ENCODE measurements around the gene CHRNG. TPM values are rescaled to one million over a fixed set of nuclear protein-coding genes. Genes with fewer than 3 reads are reported as not detected.

CHRNG gene
- total RNA-seq, 2 donors from 2014 or later: not detected

DNA sequence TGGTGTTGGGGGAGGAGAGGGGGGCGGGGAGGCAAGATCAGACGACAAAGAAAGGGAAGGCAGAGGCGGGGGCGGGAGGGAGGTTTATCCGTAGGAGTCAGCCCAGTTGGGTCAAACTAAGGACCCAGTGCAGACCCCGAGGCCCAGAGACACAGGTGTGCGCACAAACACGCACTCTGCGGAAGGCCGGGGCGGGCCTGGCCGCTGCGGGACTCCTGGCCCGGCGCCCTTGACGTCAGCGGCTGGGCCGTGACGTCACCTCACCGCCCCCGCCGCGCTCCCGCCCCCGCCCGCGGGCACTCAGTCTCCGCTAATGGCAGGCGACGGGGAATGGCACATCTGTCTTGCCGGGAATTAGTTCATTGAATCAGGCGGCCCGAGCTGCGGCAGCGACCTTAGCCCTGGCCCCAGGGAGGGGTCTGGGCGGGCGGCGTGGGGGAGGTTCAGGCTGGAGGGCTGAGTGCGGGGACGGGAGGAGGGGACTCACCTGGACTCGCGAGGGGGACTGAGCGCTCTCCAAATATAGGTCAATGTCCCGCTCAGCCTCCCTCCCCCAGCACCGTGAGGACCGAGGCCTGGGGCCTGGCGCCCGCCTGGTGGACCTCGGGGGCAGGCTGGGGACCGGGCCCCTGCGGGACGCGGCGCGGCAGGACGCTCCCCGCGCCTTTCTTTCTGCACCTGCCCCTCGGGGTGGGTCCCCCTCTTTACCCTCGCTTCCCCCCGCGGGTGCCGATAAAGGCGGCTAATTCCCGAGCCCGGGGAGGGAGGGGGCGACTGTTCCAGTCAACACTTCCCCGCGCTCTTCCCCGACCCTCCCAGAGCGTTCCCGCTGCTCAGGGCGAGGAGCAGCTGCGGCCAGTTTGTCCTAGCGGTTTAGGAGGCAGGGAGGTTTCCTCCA lies 36.3 kb upstream of the CHRNG start:
- intact Hi-C loops (cut with DNase I): no loop called here
- no peak for DNase-seq (ENCODE audit: low spot score)

GRCh38 chr2:232503809-232504323 lies 35.6 kb upstream of the CHRNG start:
- no peak for DNase-seq (ENCODE audit: low spot score)
- intact Hi-C loops (cut with DNase I): no loop called here

GRCh38 chr2:232504438-232504837 lies 35.1 kb upstream of the CHRNG start:
- no peak for DNase-seq (ENCODE audit: low spot score)
- intact Hi-C loops (cut with DNase I): no loop called here

DNA sequence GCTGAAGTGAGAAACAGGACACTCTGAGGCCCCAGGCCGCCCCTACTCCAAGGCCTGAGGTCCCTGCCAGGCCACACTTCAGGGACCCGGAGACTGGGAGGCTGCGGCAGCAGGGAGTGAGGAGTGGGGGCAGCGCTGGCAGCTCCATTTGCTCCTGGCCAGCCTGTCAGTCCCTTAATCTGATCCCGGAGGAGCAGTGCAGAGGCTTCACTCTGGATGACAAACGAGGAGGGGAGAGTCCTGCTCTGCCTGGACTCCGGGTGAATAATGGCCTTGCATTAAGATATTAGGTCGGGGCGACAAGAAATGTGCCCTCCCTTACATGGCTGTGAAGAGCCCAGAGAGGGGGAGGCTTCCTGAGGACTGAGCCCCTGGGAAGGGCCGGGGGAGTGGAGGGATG lies 33.6 kb upstream of the CHRNG start:
- DNase-seq (ENCODE audit: low spot score): no peak
- intact Hi-C loops (cut with DNase I): no loop called here

DNA sequence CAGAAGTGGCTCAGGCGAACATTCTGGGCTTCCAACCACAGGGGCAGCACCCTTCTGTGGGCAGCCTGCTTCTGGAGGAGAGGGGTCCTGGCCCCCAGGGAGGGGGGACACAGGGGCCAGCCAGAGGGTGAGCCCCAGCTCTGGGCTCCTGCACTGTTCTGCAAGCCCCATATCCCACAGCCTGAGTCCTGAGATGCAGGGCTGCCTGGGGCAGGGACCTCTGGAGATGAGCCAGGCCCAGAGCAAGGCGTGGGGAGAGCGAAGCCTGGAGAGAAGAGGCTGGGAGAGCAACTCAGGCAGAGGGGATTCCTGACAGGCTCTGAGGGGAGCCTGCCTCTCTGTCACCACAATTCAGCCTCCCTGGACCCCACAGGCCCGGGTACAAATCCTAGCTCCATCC lies 32.8 kb upstream of the CHRNG start:
- DNase-seq (ENCODE audit: low spot score): no peak
- intact Hi-C loops (cut with DNase I): no loop called here

DNA sequence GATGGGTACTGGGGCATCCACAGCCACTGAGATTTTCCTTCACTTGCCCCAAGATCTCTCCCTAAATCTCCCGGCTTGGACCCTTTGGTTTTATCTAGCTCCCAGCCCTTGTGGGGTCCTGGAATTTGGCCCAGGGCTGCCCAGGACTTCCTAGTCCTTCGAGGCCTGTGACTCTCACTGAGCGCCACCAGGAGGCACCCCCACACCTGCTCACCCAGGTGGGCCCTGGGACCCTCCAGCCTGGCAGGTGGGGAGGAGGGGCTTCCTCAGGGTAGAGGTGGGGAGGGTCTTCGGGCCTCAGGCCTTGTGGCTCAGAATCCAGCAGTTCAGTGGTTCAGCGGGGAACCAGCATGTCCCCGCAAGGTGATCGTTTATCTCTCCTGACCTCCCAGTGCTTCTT lies 31.2 kb upstream of the CHRNG start:
- no peak for DNase-seq (ENCODE audit: low spot score)
- intact Hi-C loops (cut with DNase I): no loop called here

DNA sequence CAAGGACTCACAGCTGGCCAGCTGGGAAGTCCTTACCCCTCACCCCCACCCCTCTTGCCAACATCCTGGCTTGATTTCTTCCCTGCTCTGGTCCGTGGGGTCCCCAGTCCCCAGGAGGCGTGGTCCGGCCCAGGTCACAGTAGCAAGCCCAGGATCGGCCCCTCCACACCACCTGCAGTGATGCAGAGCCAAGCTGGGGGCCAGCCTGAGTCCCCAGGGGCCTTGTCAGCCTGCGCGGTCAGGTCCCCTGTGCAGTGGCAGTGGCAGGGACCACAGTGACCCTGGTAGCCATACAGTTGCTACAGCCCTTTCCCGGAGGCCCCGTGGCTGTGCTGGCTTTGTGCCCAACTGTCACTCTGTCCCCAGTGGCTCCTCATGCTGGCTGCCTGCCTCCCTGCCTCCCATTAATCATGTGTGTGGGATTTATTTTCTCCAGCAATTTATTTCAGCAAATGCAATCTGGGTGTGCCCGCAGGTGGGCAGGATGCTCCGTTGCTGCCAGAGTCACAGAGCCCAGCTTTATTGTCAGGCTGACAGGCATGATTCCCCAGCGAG lies 28.1 kb upstream of the CHRNG start:
- intact Hi-C loops (cut with DNase I): no loop called here
- no peak for DNase-seq (ENCODE audit: low spot score)

GRCh38 chr2:232512602-232513001 lies 26.9 kb upstream of the CHRNG start:
- intact Hi-C loops (cut with DNase I): no loop called here
- no peak for DNase-seq (ENCODE audit: low spot score)

GRCh38 chr2:232513353-232513752 lies 26.1 kb upstream of the CHRNG start:
- DNase-seq (ENCODE audit: low spot score): no peak
- intact Hi-C loops (cut with DNase I): no loop called here

GRCh38 chr2:232515639-232516038 lies 23.9 kb upstream of the CHRNG start:
- intact Hi-C loops (cut with DNase I): no loop called here
- DNase-seq (ENCODE audit: low spot score): no peak

DNA sequence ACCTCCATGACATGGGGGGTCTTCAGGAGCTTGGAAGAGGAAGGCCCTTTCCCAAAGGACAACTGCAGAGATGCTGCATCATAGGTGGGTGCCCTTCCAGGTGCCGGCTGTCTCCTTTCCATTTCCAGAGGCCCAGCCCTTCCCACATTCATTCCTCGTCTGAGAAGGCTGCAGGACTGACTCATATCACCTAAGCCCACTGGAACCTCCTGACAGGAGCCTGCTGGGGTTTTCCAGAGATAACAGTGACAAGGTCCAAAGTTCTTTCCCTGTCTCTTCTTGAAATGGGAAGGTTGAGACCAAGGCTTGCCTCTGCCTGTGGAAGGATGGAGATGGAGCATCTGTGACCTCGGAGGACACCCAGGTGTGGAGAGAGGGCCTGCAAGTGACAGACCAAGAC lies 22.9 kb upstream of the CHRNG start:
- intact Hi-C loops (cut with DNase I): no loop called here
- DNase-seq (ENCODE audit: low spot score): no peak

DNA sequence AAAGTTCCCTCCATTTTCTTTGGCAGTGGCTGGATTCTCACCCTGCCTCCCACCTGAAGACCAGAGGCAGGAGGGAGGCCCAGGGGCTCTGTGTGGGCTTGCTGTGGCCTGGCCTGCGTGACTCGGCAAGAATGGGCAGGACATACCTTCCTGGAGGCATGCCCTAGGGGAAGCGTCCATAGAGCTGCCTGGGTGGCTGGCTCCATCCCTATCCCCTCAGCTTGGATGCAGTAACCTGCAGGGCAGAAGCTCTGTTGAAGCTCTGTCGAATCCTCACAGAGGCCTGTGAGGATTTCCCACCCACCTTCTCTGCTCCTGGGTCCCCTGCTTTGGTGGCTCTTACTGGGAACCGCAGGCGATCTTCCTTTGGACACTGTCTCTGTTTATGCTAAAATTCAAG lies 20.6 kb upstream of the CHRNG start:
- DNase-seq (ENCODE audit: low spot score): no peak
- intact Hi-C loops (cut with DNase I): no loop called here

DNA sequence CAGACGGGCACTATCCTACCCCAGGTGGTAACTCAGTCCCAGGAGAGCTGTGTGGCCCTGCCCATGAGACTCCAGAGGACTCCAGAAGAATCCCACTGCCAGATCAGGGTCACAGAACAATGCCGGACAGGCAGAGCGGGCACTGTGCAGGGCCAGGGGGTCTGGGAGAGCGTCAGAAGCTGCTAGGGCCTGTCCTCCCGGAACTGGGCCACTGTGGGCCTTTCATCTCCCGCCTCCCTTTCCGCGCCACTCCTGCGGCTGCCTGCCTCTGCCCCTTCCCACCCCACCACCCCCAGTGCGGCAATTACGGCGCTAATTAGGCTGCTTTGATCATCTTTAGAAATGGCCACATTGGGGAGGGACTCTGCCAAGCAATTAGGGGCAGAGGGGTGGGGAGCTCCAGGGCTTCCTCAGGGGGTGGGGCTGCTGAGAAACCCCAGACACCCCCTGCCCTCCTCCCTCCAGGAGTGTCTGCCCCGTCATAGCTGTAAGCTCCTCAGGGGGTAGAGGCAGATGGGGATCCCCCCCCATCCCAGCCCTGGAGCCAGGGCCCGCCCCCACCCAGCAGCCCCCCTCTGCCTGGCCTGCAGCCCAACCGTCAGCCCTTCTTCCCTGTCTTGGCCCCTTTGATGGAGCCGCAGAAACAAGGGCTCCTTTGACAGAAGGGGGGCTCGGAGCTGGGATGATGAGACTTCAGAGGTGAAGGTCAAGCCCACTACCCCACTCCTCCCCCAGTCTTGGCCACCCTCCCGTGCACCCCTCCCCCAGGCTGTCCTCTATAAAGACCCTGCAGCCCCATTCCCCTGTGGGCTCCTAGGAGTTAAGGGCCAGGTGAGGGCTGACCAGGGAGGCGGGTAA lies 19.7 kb upstream of the CHRNG start, which contains the start of gene PRSS56:
Gene PRSS56, plus strand, starts transcription at position 808 of the 858 bp plus-strand sequence. CDS start 211 bp downstream, outside the sequence.
- no peak for DNase-seq (ENCODE audit: low spot score)
- intact Hi-C loops (cut with DNase I): loop anchor here in 1 of 2 donors (10.0 kb wide), 2 partner anchors 75 to 605 kb away; no protein-coding TSS in a partner anchor

- intact Hi-C loops (cut with DNase I): loop anchor here in 1 of 2 donors (10.0 kb wide), 2 partner anchors 76 to 606 kb away; no protein-coding TSS in a partner anchor
- no peak for DNase-seq (ENCODE audit: low spot score)
Observed at GRCh38 chr2:232520489-232520888, 19.0 kb upstream of the CHRNG start.

DNA sequence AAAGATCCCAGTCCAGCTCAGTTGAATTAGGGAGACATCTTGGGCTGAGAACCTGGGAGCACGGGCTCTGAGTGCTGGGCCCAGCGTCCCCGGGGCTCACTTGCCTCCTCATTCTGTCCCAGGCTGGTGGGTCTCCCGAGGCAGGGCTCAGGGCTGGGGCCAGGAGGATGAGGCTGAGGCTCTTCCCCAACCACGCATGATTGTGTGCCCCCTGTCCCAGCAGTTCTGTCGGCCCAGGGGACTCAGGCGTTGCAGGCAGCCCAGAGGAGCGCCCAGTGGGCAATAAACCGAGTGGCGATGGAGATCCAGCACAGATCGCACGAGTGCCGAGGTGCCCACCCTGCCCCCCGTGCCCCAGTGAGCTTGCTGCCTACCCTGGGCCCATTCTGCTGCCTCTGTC lies 18.4 kb upstream of the CHRNG start:
- DNase-seq (ENCODE audit: low spot score): no peak
- intact Hi-C loops (cut with DNase I): loop anchor here in 1 of 2 donors (10.0 kb wide), 2 partner anchors 76 to 606 kb away; no protein-coding TSS in a partner anchor

- no peak for DNase-seq (ENCODE audit: low spot score)
Observed at GRCh38 chr2:232521959-232522622, 17.4 kb upstream of the CHRNG start.

GRCh38 chr2:232522623-232523401 lies 16.7 kb upstream of the CHRNG start:
- intact Hi-C loops (cut with DNase I): loop anchor here in 1 of 2 donors (10.0 kb wide), 2 partner anchors 78 to 608 kb away; no protein-coding TSS in a partner anchor

More at GRCh38 chr2:232521959-232522622, 17.4 kb upstream of the CHRNG start:
- intact Hi-C loops (cut with DNase I): loop anchor here in 1 of 2 donors (10.0 kb wide), 2 partner anchors 77 to 607 kb away; no protein-coding TSS in a partner anchor

GRCh38 chr2:232523402-232523681 lies 16.1 kb upstream of the CHRNG start:
- no peak for DNase-seq (ENCODE audit: low spot score)
- intact Hi-C loops (cut with DNase I): loop anchor here in 1 of 2 donors (10.0 kb wide), 2 partner anchors 79 to 609 kb away; no protein-coding TSS in a partner anchor

More at GRCh38 chr2:232522623-232523401, 16.7 kb upstream of the CHRNG start:
- no peak for DNase-seq (ENCODE audit: low spot score)

Measured in posterior vena cava (tissue), 2 donors.